Measurements from ENCODE around the gene ZNF480.

The ZNF480 gene

GRCh38 chr19:52277471-52277870 is 19.5 kb upstream of the ZNF480 start:
- no peak overlapping the region for H3K4me3 ChIP-seq (replicated peaks; ENCODE audit: insufficient read depth, low read length)
- H3K27ac ChIP-seq (replicated peaks) = no peak overlapping the region
- H3K27me3 ChIP-seq (ENCODE audit: insufficient read depth, poor library complexity, severe bottlenecking) = no peaks in the 10 kb centered on the region
- no peak for DNase-seq (ENCODE audit: low read depth in 1 of 2, low spot score in 1 of 2)
- TF ChIP-seq, protein P1, sequence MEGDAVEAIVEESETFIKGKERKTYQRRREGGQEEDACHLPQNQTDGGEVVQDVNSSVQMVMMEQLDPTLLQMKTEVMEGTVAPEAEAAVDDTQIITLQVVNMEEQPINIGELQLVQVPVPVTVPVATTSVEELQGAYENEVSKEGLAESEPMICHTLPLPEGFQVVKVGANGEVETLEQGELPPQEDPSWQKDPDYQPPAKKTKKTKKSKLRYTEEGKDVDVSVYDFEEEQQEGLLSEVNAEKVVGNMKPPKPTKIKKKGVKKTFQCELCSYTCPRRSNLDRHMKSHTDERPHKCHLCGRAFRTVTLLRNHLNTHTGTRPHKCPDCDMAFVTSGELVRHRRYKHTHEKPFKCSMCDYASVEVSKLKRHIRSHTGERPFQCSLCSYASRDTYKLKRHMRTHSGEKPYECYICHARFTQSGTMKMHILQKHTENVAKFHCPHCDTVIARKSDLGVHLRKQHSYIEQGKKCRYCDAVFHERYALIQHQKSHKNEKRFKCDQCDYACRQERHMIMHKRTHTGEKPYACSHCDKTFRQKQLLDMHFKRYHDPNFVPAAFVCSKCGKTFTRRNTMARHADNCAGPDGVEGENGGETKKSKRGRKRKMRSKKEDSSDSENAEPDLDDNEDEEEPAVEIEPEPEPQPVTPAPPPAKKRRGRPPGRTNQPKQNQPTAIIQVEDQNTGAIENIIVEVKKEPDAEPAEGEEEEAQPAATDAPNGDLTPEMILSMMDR (IDR thresholded peaks at IDR 0.05; ENCODE audit: insufficient read depth, low read length) = no peak
- TF ChIP-seq, protein P2, sequence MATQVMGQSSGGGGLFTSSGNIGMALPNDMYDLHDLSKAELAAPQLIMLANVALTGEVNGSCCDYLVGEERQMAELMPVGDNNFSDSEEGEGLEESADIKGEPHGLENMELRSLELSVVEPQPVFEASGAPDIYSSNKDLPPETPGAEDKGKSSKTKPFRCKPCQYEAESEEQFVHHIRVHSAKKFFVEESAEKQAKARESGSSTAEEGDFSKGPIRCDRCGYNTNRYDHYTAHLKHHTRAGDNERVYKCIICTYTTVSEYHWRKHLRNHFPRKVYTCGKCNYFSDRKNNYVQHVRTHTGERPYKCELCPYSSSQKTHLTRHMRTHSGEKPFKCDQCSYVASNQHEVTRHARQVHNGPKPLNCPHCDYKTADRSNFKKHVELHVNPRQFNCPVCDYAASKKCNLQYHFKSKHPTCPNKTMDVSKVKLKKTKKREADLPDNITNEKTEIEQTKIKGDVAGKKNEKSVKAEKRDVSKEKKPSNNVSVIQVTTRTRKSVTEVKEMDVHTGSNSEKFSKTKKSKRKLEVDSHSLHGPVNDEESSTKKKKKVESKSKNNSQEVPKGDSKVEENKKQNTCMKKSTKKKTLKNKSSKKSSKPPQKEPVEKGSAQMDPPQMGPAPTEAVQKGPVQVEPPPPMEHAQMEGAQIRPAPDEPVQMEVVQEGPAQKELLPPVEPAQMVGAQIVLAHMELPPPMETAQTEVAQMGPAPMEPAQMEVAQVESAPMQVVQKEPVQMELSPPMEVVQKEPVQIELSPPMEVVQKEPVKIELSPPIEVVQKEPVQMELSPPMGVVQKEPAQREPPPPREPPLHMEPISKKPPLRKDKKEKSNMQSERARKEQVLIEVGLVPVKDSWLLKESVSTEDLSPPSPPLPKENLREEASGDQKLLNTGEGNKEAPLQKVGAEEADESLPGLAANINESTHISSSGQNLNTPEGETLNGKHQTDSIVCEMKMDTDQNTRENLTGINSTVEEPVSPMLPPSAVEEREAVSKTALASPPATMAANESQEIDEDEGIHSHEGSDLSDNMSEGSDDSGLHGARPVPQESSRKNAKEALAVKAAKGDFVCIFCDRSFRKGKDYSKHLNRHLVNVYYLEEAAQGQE (IDR thresholded peaks at IDR 0.05; ENCODE audit: insufficient replicate concordance, low read depth) = no peak
- no peak for TF ChIP-seq SPI1 (IDR thresholded peaks at IDR 0.05; ENCODE audit: borderline replicate concordance, low read depth)
- TF ChIP-seq POLR2AphosphoS5 (IDR thresholded peaks at IDR 0.05; ENCODE audit: low read depth) = no peak
- no peak for TF ChIP-seq GABPA (IDR thresholded peaks at IDR 0.05; ENCODE audit: low read depth)

- H3K27me3 ChIP-seq (ENCODE audit: insufficient read depth, poor library complexity, severe bottlenecking) = no peaks in the 10 kb centered on the region
- no peak for DNase-seq (ENCODE audit: low read depth in 1 of 2, low spot score in 1 of 2)
- H3K27ac ChIP-seq (replicated peaks) = no peak overlapping the region
- TF ChIP-seq, protein P1 (IDR thresholded peaks at IDR 0.05; ENCODE audit: insufficient read depth, low read length) = no peak
- TF ChIP-seq POLR2AphosphoS5 (IDR thresholded peaks at IDR 0.05; ENCODE audit: low read depth) (no peak), SPI1 (IDR thresholded peaks at IDR 0.05; ENCODE audit: borderline replicate concordance, low read depth) (no peak), GABPA (IDR thresholded peaks at IDR 0.05; ENCODE audit: low read depth) (no peak)
- TF ChIP-seq, protein P2 (IDR thresholded peaks at IDR 0.05; ENCODE audit: insufficient replicate concordance, low read depth) = no peak
- H3K4me3 ChIP-seq (replicated peaks; ENCODE audit: insufficient read depth, low read length) = no peak overlapping the region
These were observed 10.7 kb upstream of the ZNF480 start for GRCh38 chr19:52286256-52286655.

GRCh38 chr19:52291781-52292180 is 5.2 kb upstream of the ZNF480 start:
- TF ChIP-seq GABPA (IDR thresholded peaks at IDR 0.05; ENCODE audit: low read depth) = no peak
- TF ChIP-seq, protein P1 (IDR thresholded peaks at IDR 0.05; ENCODE audit: insufficient read depth, low read length) = no peak
- TF ChIP-seq SPI1 (IDR thresholded peaks at IDR 0.05; ENCODE audit: borderline replicate concordance, low read depth) = no peak
- TF ChIP-seq, protein P2 (IDR thresholded peaks at IDR 0.05; ENCODE audit: insufficient replicate concordance, low read depth) = no peak
- TF ChIP-seq POLR2AphosphoS5 (IDR thresholded peaks at IDR 0.05; ENCODE audit: low read depth) = no peak
- no peaks in the 10 kb centered on the region for H3K27me3 ChIP-seq (ENCODE audit: insufficient read depth, poor library complexity, severe bottlenecking)
- no peak overlapping the region for H3K27ac ChIP-seq (replicated peaks)
- no peak for DNase-seq (ENCODE audit: low read depth in 1 of 2, low spot score in 1 of 2)
- no peak overlapping the region for H3K4me3 ChIP-seq (replicated peaks; ENCODE audit: insufficient read depth, low read length)
